GM04503 (cell line): ENCODE measurements around the gene KRTAP10-8.
"Not testable (repeated sequence)": the region's sequence is repeated elsewhere in the genome, so short reads cannot be mapped to it uniquely, and the experiment has no call there.

Source experiments
- DNase-seq: peaks from one replicate; pipeline ENCODE4 v3.0.0-alpha.2; 2012; ENCODE audit warnings: low read depth

Gene KRTAP10-8

DNA sequence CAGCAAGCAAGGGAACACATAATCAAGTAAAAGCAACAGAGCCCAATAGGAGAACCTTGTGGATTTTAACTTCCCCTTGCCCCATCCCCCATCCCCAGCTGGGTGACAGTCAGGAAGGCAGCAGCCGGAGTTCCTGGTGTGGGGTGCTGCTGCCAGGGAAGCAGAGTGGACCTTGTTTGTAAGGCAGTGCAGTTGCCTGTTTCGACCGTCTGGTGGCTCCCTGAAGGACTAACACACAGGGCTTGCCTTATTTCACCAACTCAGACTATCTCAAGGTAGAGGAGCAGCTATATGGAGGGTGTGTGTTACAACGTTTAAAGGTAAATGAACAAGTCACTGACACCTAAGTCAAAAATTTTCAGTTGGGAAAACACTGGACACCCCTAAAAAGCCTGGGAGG lies 6.6 kb downstream of the KRTAP10-8 start:
- DNase-seq, result no peak

- DNase-seq, result no peak
Measured at GRCh38 chr21:44618909-44619308, 7.0 kb downstream of the KRTAP10-8 start.

DNA sequence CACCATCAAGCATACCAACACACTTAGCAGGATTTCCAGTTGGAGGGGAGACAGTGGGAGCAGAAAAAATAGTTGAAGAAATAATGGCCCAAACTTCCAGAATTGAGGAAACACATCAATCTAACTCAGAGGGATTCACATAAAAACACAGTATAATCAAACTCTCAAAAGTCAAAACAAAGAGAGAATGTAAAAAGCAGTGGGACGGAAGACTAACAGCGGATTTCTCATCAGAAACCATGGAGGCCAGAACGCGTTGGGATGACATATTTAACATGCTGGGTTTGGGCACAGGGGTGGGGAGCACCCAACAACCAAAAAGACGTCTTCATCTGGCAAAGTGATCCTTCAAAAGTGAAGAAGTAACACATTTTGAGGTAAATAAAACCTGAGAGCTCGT lies 8.0 kb downstream of the KRTAP10-8 start:
- DNase-seq, result no peak

DNA sequence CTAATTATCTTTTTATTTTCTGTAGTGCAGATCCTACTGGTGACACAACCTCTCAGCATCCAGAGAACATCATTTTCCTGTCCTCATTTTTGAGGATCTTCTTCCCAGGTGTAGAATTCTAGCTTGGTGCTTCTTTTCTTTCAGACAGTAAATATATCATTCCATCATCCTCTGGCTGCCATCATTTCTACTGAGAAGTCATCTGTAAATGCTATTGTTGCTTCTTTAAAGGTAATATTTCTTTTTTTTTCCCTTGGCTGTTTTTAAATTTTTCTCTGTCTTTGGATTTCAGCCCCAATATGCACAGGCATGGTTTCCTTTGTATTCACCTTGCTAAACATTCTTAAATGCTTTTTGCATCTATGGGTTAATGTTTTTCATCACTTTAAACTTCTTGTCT lies 11.7 kb downstream of the KRTAP10-8 start:
- DNase-seq, result no peak

GRCh38 chr21:44625756-44626155 lies 13.9 kb downstream of the KRTAP10-8 start:
- DNase-seq, result no peak

- no peak for DNase-seq
Measured at GRCh38 chr21:44626262-44626661, 14.4 kb downstream of the KRTAP10-8 start.

- DNase-seq, result no peak
Measured at GRCh38 chr21:44626673-44627143, 14.8 kb downstream of the KRTAP10-8 start, which contains the start of gene KRTAP10-9. Gene KRTAP10-9 (plus strand): TSS chr21:44627093. CDS start chr21:44627172, 79 bp downstream.

- DNase-seq, result not testable (repeated sequence)
Measured at GRCh38 chr21:44627181-44627822, 15.4 kb downstream of the KRTAP10-8 start.

DNA sequence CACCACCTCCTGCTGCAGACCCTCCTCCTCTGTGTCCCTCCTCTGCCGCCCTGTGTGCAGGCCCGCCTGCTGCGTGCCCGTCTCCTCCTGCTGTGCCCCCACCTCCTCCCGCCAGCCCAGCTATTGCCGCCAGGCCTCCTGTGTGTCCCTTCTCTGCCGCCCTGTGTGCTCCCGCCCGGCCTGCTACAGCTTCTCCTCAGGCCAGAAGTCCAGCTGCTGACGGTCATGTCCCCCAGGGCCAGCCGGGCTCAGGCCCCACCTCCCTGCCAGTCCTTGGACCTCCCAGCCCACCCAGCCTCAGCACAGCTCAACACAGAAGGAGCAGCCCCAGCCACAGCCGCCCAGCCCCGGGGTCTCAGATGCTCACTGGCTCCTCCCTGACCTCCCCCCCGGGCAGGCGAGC lies 16.0 kb downstream of the KRTAP10-8 start:
- not testable (repeated sequence) for DNase-seq

GRCh38 chr21:44628707-44629391 lies 17.0 kb downstream of the KRTAP10-8 start:
- DNase-seq, result no peak

DNA sequence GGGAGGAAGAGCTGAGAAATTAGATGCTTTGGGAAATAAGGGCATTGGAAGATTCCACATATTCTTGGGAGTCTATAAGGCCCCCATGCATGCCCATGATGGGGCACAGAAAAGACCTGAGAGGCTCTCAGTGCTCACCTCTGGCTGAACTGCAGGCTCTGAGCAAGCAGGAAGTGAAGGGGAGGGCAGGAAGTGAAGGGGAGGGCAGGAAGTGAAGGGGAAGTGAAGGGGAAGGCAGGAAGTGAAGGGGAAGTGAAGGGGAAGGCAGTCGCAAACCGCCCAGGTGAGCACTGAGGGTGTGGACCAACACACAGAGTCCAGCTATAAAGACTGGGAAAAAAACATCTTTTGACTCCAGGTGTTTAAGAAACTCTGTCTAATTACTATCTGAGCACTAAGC lies 18.6 kb downstream of the KRTAP10-8 start:
- no peak for DNase-seq

DNA sequence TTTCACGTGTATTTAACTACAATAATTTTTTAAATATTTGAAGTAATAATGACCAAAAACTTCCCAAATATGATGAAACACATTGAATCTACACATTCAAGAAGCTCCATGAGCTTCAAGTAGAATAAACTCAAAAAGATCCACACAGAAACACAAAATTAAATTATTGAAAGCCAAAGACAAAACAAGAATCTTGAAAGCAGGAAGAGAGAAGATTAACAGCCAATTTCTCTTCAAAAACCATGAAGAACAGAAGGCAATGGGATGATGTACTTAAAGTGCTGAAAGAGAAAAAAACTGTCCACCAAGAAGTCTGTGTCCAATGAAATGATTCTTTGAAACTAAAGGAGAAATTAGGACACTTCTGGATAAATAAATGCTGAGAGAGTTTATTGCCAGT lies 20.2 kb downstream of the KRTAP10-8 start:
- DNase-seq, result no peak

- DNase-seq, result no peak
Measured at GRCh38 chr21:44636209-44637017, 24.5 kb downstream of the KRTAP10-8 start.

DNA sequence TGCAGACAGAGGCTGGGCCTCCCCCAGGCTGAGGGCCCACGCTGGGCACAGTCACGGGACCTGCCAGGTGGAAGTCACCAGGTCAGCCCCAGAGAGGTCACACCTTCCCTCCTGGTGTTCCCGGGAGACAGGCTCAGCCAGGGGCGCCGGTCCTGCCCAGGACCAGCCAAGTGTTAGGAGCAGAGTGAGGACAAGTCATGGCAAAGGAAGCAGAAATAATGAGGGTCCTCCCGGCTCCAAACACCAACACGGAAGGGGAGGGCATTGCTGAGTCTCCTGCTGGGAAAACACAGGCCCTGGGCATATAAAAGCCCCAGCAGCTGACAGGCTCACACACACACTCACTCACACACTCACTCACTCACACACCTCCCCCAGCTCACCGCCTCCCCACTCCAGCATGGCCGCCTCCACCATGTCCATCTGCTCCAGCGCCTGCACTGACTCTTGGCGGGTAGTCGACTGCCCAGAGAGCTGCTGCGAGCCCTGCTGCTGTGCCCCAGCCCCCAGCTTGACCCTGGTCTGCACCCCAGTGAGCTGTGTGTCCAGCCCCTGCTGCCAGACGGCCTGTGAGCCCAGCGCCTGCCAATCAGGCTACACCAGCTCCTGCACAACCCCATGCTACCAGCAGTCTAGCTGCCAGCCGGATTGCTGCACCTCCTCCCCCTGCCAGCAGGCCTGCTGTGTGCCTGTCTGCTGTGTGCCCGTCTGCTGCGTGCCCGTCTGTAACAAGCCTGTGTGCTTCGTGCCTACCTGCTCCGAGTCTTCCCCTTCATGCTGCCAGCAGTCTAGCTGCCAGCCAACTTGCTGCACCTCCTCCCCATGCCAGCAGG lies 25.4 kb downstream of the KRTAP10-8 start, which contains the start of gene KRTAP10-10:
TSS of gene KRTAP10-10 (plus strand) at position 339 of the 833 bp plus-strand sequence. CDS start at position 401, 62 bp downstream.
- no peak for DNase-seq

GRCh38 chr21:44637851-44638348 lies 26.0 kb downstream of the KRTAP10-8 start:
- DNase-seq, result not testable (repeated sequence)

- DNase-seq, result not testable (repeated sequence)
Measured at GRCh38 chr21:44638506-44639330, 26.8 kb downstream of the KRTAP10-8 start.

DNA sequence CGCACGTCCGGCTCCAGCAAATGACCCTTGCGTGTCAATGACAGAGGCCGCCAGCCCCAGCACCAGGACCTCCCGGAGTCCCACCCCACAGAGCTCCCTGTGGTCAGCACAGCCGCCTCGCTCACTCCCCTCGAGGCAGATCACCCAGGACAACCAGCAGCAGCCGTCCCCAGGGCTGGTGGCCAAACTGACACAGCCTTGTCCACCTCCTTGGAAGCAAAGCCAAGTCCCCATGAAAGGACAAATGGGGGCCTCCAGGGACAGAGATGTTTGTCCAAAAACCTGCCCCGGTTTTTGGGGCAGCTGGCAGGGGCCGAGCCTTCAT lies 27.4 kb downstream of the KRTAP10-8 start:
- no peak for DNase-seq

- no peak for DNase-seq
Measured at GRCh38 chr21:44640761-44641160, 28.9 kb downstream of the KRTAP10-8 start.

DNA sequence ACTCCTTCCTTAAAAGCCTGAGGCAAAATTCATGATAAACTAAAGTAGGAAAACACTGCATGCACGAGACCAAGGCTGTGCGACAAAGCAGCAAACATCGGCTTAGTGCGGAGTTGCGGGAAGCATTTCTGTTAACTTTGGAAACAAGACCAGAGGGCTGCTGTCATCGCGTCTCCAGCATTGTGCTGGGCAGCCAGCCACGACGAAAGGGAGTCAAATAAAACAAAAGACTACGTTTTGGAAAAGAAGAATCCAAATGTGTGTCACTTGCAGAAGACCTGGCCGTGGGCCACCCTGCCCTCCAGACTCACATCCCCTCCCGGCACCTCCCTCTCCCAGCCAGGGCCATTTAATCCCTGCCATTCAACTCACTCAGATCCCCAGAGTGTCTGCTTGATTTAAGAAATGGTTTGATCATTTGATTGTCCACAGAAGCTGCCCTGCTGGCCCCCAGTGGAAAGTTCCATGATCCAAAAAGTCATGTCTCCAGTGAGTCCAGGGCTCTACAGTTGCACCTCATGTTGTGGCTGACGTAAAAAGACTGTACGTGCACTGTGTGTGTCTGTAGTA lies 31.9 kb downstream of the KRTAP10-8 start:
- DNase-seq, result no peak

- no peak for DNase-seq
Measured at GRCh38 chr21:44644878-44645277, 33.0 kb downstream of the KRTAP10-8 start.
